Stimulated activated naive CD8-positive, alpha-beta T cell treated with anti-CD3 and anti-CD28 coated beads, Interleukin-15, Interleukin-2, amounts not matched to agents 100 U/mL and 50 U/mL, for 24 hours (primary cell): ENCODE results near the gene AGRN.
A peak's percentile ranks its signal among the peaks of the same experiment; 100 is the strongest.

Experiments
- ATAC-seq: fragments of 150-1000 bp; cut with Tn5 transposase; one replicate; pipeline ENCODE4 v1.10.0; 2021
- DNase-seq: peaks from one replicate; pipeline ENCODE4 v3.0.0; 2021

AGRN gene

GRCh38 chr1:1081311-1082238, 61.7 kb downstream of the AGRN start:
- DNase-seq, result peak; percentile 2

DNA sequence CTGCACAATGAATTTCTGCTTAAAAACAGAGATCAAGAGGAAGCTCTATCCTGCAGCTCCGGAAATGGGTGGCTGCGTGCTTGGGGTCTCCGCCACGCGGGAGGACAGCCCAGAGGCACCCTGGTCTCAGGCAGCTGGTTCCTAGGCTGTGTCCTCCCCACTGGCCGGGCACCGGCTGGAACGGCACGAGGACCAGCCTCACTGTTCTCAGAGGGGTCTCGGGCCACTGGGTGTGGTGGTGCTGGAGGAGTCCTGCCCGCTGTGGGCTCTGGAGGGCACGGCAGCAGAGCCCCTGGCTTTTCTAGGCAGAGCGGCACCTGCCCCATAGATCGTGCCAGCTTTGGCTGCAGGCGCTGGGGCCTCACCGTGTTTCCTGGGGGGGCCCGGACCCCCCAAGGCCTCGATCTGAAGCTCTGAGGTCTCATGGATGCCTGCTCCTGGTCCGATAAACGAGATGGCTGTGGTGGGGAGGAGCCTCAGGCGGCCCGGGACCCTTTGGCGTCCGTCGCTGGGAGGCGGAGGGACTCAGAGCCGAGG, 62.4 kb downstream of the AGRN start:
- no peak for ATAC-seq
- peak; percentile 3 for DNase-seq

More at GRCh38 chr1:1081311-1082238, 61.7 kb downstream of the AGRN start:
- ATAC-seq, result no peak

DNA sequence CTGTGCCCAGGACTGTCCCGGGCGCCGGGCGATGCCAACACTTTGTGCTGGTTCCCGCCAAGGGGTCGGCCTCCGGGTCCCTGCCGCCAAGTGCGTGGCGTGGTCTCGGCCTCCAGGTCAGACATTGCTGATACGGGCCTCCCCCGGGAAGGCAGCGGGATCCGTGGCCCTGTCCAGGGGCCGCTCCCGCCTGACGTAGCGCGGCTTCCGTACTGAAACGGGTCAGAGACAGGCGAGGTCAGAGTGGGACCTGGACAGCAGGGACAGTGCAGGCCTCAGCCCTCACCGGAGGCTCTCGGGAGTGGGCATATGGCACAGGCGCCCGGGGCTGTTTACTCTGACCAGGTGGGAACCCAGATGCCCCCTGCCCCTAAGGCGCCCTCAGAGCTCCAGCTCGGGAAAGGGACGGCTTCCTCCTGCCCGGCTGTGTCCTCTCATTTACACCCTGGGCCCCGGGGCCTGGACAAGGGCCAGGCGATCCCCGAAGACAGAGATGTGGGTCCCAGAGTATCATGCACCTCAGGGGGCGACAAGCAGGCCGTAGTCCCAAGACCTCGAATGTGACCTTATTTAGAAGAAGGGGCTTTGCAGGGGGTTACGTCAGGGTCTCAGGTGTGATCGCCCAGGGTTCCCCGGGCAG, 63.0 kb downstream of the AGRN start:
- ATAC-seq (no peak), DNase-seq (peak; percentile 2)

GRCh38 chr1:1083416-1084371, 63.8 kb downstream of the AGRN start:
- DNase-seq, result no peak
- ATAC-seq, result no peak

DNA sequence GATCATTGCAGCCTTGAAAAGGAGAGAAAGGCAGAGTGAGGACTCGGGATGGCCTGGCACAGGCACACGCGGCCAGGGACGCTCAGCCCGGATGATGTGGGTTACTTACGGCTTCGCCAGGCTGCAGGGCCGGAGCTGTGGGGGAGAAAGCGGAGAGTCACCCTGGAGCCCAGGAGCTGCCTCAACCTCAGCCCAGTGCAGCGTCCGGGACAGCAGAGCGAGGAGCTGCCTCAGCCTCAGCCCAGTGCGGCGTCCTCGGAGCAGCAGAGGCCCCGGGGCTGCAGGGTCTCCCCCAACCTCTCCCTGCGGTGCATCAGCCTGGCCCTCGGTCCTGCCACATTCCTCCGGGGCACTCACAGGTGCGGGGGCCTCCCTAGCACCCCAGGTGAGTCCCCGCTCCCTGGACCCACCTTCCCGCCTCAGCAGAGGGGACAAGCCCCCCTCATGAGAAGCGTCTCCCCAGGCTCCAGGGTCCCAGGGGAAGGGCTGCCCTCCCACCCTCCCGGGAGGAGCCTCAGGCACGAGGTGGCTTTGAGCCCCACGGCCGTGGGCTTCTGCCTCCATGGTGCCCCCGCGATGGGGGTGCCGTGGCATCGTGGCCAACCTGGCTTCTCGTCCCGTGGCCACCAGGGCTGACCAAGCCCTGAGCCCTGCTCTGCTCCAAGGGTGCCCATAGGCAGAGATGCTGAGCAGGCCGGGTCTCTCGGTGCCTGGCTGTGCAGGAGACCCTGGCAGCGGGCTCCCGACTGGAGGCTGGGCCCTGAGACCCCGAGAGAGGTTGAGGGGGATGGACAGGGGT, 64.7 kb downstream of the AGRN start:
- DNase-seq (peak; percentile 2), ATAC-seq (no peak)

DNA sequence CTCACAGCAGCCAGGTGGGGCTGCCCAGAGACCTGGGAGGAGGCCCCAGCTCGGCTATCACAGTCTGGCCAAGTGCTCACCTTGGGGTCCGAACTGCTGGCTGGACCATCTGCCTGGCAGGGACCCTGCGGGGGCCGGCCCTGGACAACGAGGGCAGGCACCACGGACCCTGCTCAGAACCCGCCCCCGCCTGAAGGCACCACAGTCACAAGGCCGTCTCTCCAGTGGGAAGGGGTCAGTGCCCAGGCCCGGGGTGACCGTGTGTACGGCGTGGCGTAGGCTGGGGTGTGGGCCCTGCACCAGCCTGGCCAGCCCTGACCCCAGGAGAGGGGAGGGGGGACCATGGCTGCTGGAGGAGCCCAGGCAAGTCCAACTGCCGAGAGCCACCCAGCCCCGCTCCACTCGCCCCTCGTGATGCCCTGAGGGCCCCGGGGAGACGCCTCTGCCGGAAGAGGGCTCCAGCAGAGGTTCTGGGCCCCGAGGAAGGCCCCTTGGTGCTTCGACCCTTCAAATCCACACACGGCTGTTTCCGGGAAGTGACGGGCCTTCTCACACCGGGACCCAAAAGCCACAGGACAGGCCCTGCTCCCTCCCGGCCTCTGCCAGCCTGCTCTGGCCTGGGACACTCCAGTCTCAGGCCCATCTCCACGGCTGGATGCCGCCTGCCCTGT, 65.4 kb downstream of the AGRN start:
- DNase-seq, result no peak
- no peak for ATAC-seq

DNA sequence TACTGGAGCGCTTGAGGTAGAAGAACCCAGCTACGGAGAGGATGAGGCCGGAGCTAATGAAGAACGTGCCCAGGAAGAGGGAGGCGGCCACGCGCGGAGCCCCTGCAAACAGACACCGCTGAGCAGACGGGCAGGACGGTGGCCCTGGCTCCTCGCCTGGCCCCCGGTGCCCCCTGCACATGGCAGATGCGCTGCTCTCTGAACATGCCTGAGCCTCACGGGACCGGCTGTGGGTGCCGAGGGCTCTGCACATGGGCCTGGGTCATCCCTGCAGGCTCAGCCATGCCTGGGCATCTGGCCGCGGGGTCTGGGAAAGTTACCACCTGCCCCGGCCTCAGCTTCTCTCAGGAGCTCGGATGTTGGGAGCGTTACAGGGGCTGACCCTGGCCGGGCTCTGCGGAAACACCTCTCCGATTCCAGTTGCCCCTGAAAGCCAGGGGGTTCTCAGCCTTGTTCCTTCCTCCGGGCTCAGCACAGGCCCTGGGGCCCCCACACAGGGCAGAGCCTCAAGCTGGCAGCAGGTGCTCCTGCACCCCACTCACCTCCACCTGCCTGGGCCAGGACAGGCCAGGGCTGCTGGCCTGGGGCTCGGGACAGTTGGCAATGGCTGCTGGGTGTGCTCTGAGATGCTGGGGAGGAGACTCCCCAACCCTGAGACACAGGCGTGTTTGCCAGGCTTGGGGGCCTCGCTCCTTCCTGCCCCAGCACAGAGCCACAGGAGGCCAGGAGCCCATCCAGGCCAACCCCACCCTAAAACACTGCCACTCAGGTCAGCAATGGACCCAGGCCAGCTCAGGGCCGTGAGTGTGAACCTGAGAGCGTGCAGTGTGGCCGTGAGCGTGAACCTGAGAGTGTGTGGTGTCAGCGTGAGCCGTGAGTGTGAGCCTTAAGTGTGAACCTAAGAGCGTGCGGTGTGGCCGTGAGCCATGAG, 66.3 kb downstream of the AGRN start:
- ATAC-seq (no peak), DNase-seq (peak; percentile 2)

DNA sequence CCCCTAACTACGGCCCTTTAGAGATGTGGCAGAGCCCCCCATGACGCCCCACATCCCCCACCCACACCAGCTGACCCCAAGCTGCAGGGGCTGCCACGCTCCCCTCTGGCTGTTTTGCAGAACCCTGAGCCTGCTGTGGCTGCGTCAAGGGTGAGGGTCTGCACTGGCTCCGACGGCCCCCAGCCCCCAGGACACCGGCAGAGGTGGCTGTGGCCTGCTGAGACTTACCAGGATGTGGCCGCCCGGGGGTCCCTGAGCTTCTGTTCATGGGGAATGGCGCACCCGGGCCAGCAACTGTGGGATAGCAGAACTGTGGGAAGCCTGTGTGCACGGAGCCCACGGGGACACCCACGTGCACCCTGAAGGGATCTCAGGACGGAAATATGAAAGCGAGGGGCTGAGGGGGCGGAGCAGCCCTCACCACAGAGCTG, 67.0 kb downstream of the AGRN start:
- DNase-seq (no peak), ATAC-seq (no peak)

- ATAC-seq, result no peak
- DNase-seq, result peak; percentile 2
These were observed 67.6 kb downstream of the AGRN start for GRCh38 chr1:1087351-1088028.

DNA sequence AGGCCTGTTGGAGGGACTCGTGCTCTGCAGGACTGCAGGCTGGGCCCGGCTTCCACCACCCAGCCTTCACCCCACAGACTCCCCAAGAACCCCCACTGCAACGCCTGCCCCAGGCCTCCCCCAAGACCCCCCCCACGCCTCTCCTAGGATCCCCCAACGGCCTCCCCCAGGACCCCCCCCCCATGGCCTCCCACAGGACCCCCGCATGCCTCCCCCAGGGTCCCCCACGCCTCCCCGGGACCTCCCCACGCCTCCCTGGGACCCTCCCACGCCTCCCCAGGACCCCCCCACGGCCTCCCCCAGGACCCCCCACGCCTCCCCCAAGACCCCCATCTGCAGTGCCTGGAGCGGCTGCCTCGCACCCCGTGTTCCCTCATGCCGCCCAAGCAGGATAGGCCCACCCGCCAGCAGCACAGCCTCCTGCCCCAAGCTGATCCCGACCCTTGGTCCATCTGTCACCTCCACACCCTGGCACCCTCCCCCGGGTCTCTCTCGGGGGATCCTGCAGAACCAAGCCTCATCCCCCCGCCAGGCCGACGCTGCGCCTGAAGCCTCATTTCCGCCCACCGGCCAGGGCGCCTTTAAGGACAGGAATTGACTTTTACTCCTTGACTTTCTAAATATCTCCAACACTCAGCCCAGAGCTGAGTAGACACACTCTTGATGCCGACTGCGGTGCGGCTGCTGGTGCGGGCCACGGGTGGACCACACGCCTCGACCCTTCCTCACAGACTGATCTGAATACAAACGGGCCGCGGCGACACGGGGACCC, 68.3 kb downstream of the AGRN start:
- DNase-seq (peak; percentile 2), ATAC-seq (no peak)

DNA sequence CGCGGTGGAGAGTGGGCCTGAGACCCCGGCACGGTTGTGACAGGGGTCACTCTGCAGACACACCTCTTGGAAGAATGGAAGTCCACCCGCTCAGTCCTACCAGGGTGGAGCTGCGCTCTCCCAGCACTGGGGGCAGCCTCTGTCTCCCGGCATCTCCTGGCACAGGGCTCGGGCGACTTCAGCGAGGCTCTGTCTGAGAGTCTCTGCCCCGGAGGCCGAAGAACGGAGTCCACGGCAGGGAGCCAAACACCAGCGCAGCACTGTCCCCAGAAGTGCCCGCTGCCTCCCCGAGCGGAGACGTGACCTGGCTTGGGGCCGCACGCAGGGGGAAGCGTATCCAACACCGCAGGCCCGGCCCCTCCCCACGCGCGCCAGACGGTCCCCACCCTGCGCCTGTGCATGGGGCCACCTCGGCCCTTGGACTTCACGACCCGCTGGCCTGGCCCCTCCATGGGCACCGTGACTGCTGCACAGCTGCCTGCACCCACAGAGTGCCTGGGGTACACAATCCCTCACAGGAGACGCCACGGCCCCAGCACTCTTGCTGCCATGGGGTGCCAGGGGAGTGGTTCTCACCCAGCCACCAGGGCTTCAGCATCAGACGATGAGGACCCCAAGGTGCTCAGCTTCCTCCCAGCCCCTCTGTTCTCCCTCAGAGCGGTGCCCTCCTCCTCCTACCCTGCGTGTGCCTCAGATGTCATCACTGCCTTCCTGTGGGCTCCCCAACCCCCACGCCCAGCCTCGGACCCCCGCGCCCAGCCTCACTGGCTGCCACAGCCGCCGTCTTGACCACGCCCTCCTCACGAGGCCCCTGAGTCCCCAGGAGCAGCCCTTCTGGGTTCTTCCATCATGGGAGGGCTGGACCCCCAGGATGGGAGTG, 69.1 kb downstream of the AGRN start:
- peak; percentile 2 for DNase-seq
- ATAC-seq, result no peak

DNA sequence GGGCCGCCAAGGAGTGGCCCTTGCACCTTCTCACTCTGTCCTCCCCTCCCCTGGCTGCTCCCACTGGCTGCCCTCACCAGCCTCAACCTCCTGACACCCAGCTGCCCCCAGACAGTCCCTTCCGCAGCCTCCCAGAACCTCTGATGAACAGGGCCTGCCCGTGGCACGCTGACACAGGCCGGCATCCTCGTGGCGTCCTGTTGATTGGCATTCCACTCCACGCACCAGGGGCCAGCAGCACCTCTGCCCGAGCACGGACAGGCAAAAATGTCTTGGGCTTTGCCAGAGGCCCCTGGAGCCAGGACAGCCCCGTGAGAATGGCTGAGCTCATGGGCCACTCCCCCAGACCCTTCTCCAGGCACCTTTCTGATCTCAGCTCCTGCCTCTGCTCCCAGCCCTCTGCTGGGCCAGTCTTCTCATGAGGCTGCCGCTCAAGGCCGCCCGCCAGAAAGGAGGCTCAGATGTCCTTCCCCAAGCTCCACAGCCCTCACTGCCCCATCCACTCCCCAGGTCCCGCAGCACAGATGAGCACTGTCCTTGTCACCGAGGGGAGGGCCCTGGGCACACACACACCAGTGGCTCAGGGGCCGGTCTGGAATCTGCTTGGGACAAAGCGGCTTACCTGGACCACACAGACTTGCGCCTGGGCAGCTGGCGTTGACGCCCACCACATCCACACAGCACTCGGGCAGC, 70.0 kb downstream of the AGRN start:
- DNase-seq (peak; percentile 3), ATAC-seq (no peak)

GRCh38 chr1:1090424-1091343, 70.8 kb downstream of the AGRN start:
- ATAC-seq, result no peak

DNA sequence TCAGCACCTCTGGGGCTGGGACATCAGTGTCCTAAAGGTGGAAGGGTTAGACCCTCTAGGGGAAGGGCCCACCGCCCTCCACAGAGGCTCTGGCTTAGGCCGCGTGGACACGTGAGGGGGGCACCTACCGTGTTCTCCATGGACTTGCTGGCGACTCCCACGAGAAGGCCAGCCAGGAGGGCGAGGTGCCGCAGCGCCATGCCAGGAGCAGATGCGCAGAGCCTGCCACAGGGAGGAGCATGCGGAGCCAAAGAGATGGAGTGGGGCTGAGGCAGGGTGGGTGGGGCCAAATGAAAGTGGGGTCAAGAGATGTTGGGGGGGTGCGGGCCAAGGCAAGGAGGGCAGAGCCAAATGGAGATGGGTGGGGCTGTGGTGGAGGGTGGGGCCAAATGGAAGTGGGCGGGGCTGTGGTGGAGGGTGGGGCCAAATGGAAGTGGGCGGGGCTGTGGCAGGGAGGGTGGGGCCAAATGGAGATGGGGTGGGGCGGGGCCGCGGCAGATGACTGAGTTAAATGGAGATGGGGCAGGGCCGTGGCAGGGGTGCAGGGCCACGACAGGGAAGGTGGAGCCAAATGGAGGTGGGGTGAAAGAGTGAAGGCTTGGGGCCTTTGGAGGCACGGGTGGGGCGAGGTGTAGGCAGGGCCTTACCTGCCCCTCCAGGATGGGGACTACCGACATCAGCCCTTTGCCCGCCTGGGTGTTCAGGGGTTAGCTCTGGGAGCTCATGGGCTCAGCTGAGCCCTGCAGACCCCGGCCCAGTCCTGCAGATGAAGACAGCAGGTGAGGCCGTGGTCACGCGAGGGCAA, 71.6 kb downstream of the AGRN start:
- DNase-seq, result peak; percentile 28
- ATAC-seq, result no peak

More at GRCh38 chr1:1090424-1091343, 70.8 kb downstream of the AGRN start:
- peak; percentile 2 for DNase-seq
